Measurements from ENCODE around the gene SNAPC5.

DNA sequence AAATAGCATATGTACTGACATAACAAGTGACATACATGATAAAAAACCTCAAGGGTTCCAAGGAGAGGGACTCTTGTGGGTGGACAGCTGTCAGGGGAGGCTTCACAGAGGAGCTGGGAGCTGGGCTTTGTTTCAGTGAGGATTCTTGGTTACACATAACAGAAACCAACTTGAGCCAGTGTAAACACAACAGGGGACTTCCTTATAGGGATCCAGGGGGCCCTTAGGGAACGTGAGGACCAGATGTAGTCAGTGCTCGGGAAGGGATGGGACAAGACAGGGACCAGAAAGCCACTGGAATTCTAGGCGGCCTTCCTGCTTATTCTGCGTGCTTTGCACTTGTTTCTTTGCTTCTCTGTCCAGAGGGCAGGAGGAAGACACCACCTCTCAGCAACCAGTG lies 34.9 kb downstream of the SNAPC5 start:
- TF ChIP-seq, protein P1, sequence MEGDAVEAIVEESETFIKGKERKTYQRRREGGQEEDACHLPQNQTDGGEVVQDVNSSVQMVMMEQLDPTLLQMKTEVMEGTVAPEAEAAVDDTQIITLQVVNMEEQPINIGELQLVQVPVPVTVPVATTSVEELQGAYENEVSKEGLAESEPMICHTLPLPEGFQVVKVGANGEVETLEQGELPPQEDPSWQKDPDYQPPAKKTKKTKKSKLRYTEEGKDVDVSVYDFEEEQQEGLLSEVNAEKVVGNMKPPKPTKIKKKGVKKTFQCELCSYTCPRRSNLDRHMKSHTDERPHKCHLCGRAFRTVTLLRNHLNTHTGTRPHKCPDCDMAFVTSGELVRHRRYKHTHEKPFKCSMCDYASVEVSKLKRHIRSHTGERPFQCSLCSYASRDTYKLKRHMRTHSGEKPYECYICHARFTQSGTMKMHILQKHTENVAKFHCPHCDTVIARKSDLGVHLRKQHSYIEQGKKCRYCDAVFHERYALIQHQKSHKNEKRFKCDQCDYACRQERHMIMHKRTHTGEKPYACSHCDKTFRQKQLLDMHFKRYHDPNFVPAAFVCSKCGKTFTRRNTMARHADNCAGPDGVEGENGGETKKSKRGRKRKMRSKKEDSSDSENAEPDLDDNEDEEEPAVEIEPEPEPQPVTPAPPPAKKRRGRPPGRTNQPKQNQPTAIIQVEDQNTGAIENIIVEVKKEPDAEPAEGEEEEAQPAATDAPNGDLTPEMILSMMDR (IDR thresholded peaks at IDR 0.05; ENCODE audit: low read length) = no peak
- no peak for TF ChIP-seq EZH2 (optimal IDR thresholded peaks at IDR 0.05; ENCODE audit: low read depth, low read length)

Measured in MM.1S (cell line).